Superior temporal gyrus (tissue), 1 donor: ENCODE results near the gene CSPG5.

ENCODE experiments used
- DNase-seq: peaks from one replicate; pipeline ENCODE4 v3.0.0-alpha.2; 2016; ENCODE audit errors: extremely low spot score

Gene CSPG5

DNA sequence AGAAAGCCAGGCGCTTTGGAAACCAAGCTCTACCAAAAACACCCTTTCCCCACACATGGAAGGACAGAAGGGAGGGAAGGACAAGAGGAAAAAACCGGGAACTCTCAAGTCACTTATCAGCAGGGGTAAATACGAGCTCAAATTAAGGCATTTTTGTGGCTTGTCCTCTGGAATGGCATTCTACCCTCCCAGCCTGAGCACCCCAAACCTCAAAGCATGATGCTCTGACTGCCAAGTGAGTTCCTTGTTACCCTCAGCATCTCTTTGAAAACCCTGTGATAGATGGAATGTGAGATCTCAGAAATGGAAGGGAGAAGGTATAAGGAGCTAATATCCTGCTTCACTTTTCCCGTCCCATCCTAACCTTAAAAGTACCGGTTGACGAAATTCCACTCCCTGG lies 8.1 kb upstream of the CSPG5 start:
- DNase-seq: no peak

DNA sequence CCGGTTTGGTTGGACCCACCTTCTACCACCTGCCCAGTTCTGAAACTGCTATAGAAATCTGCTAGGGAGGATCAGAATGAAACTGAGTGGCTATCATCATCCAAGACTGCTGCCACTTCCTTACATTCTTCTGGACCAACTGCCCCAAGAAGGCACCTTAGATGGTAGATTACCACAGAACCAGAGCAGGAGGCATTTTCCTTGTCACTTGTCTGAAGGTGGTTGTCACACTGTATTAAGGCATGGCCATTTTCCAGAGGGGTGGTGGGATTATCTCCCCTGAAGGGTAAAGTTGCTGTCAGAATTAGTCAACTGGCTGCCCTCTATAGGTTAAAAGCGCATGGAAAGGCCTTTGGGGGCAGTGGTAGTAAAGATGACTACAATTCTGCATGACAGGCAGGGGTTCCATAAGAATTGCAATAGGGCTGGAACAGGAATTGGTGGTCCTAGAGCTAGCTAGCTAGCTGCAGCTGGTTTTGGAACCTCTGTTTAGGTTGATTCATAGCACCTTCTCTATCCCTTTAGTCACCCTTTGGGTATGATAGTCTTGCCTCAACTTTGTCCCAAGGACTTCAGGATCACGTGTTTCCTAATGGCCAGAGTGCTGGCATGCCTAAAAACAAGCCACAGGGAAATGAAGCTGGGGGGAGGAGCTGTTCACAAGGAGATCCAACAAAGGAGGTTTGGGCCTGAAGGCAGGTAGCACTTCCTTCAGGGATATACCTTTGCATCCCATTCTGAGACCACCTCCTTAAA lies 4.8 kb upstream of the CSPG5 start:
- DNase-seq: no peak

DNA sequence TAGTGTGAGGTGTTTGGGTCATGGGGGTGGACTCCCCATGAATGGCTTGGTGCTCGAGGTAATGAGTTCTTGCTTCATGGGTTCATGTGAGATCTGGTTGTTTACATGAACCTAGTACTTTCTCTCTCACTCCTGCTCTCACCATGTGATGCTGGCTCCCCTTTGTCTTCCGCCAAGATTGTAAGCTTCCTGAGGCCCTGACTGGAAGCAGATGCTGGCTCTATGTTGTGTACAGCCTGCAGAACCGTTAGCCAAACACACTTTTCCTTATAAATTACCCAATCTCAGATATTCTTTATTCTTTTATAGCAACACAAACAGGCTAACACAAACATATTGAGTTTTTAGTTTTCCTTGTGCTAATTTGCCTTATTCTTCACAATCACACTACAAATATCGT lies 3.2 kb upstream of the CSPG5 start:
- no peak for DNase-seq

DNA sequence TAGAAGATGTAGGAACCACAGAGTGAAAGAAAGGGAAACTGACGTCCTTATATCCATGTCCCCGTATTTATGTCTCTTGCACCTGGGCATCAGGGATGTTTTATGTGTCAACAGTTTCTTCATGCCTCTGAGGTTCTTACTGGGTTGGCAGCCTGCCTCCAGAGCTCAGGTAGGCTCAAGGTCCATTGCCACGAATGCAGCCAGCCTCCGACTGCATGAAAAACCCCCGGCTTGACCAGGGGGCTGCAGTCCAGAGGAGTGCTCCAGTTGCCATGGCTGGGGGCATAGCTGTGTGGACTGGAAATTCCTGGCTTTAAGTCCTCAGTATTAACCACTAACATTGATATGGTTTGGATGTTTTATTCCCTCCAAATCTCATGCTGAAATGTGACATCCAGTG lies 2.8 kb upstream of the CSPG5 start:
- no peak for DNase-seq

DNA sequence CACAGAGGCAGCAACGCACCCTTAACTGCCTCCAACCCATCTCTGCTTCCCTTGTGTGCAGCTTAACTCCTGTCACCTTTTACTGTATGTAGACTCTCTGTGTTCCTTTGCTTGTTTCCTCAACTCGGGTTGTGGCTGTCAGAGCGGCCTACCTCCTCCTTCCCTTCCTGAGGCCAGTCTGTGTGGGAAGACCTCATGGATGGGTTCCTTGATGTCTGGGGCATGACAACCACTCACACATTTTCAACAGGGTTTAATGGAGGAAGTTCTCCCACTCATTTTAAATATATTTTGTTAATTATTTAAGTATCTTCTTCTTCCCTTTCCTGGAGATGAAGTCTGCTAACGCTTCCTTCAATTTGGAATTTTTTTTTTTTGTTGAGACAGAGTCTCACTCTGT lies 1.8 kb upstream of the CSPG5 start:
- no peak for DNase-seq

DNA sequence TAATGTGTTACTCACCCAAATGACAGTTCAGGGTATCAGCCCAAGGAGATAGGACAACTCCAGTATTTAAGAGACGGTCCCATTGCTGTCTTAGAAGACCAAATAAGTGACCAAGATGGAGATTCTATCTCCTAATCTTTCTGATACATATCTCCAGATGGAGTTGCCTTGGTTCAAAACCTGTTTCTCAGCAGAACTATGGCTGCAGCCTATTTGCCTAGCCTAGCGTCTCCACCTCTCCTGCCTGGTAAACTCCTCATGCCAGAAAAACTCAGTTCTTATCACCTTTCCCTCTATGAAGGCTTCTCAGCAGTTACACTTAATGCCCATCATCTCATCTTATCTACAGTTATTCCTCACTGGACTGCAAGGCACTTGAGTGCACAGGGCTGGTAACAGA lies 1.2 kb upstream of the CSPG5 start:
- no peak for DNase-seq

DNA sequence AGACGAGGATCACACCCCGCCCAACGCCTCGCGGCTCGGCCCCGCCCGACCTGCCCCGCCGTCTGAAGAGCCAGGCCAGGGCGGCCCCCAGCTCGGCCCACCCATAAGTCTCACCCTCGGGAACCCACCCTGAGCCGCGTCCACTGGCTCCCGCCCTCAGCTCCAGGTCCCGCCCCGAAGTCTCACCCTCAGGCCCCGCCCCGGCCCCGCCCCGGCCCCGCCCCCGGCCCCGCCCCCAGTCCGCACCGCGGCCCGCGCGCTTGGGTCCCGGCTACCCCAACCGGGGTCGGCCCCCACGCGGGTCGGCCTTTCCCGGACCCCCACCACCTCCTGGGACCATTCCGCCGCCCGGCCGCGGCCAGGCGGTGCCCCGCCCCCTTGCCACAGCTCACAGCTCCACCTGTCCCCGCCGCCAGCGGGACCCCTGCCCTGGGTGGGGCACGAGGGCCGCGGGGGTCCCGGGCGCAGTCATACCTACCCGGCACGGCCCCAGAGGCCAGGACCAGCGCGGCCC lies 489 bp downstream of the CSPG5 start:
- DNase-seq: no peak

DNA sequence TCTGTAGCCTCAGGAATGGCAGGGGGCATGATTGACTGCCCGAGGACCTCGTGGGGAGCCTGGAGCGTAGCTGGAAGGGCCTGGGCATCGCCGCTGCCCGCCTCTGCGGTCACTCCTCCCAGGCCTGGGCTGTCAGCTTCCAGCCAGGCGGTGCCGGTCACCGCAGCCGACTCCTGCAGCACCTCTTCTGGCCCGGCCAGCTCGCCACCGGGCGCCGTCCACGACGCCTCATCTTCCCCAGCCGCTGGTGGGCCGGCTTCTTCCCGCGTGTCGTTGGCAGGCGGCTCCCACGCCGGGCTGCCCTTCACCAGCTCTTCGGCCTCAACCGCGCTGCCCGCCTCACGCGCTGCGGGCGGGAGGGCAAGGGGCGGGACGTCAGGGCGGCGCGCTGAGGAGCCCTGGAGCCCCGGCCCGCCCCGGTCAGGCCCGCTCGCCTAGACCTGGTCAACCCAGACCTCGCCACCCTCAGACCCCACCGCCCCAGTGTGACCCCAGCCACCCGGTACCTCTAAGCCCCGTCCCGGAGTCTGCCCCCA lies 1.0 kb downstream of the CSPG5 start:
- no peak for DNase-seq

DNA sequence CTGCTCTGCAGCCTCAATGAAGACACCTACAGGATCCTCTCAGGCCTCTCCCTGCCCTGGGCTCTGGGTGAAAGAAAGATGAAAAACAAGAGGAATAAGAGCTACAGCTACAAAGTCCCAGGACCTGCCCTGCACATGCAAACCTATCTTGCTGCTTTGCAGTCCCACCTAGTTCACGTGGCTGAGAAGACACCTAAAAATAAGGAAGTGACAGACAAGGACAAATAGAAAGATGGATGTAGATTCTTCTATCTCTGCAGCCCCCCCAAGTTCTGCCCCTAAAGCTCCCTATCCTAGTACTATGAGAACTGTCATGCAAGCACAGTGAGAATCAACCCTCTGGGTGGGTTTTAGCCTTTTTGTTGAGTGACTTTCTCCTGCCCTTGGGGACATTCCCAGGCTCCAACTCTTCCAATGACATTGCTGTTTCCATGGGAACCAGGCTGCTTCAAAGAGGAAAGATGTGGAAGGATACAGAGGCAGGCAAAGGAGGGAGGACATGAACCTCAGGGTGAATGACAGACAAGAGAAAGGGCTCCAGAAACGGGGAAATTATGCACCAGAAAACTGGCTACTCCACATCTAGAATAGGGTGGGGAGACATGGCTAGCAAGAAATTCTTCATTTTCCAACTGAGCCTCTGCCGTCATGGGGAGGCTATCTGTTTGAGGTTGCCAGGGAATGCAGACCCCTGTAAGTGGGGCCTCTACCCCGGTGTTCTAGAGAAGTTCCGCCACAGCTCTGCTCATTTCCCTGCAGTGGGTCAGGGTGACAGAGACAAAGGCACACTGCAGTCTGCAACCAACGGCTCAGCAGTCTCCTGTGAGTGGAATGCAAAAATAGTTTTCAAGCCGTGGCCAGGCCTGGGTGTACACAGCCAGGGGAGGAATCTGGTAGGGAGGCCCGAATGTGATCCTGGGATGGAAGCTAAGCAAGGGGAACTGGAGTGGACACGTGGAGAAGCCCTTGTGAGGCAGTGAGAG lies 5.2 kb downstream of the CSPG5 start:
- DNase-seq: peak; percentile 53

DNA sequence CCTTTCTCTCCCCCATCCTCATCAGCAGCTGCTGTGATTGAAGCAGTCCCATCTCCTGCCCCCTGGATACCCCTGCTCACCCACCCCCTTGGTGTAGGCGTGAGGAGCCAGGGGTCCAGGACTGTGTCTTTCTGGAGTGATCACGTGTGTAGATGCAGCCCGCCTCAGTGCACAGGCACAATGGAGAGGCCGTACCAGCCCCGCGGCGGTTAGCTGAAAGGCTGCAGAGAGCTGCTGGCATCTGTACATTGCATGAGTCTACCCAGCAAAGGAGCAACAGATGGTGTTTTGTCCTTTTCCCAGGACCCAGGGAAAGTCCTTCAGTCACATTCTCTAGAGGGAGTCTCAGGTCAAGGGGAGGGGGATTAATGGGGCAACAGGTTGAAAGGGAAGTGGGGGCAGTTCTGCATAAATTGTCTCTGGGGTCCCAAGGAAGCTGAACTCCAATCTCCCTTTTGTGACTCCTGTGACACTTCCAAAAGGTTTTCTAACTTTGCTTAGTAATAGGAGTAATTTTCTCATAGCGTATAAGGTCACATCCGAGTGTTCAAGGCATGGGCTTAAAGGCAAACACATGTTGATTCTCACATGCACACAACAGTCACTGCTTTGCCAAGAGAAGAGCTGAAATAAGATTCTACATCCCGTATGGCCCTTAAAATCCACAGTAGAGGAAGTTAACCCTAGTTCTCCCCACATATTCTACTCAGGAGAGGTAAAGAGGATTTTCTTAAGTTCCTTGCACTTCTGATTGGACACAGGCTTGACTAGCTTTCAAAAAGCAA lies 7.1 kb downstream of the CSPG5 start:
- peak; percentile 58 for DNase-seq

DNA sequence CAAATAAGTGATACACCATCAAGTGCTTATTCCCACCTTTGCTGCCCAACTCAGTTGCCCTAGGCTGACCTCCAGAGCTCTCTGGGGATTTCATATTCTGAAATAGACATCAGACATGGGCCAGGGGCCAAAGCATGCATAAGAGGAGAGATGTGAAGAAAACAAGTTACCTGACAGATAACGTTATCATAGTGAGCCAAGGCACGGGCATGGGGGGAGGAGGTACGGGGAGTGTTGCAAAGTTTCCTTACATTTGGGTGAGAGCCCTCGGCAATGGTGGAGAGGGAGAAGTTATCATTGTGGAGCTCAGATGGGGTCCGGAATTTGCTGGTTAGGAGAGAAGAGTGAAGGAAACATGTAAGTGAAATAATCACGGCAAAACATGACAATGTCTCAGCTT lies 9.8 kb downstream of the CSPG5 start:
- DNase-seq: no peak

DNA sequence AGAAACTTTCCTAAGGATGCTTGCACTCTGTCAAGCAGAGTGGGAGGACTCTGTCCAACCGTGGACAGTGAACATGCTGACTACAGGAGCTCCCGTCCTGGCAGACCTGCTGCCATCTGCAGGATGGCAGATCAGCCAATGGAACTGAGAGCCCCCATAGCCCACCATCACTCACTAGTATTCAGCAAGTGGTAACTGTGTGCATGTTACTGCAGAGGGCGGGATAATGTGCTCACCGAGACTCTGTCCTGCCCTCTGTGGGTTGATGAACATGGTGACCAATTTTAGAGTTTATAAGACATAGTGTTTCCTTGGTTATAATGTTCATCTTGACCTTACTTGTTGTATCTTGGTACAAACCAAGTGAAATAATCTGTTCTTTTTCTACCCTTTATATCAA lies 11.5 kb downstream of the CSPG5 start:
- no peak for DNase-seq

DNA sequence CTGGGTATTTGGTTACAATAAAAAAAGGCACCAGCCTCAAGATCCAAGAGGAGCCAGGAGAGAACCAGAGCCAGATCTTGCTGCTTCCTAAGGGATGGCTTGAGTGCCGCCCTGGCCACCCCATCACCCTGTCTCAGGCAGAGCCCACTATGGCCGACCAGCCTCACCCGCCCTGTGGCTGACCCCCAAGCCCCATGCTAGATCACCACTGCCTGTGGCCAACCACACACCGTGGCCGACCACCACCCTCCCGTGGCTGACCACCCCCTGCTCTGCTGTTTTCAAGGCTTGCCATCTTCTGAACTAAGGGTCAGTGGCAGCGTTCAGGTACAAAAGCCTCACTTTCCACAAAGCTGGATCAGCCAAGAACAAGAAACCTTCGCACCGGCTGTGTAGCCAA lies 12.0 kb downstream of the CSPG5 start:
- DNase-seq: no peak

DNA sequence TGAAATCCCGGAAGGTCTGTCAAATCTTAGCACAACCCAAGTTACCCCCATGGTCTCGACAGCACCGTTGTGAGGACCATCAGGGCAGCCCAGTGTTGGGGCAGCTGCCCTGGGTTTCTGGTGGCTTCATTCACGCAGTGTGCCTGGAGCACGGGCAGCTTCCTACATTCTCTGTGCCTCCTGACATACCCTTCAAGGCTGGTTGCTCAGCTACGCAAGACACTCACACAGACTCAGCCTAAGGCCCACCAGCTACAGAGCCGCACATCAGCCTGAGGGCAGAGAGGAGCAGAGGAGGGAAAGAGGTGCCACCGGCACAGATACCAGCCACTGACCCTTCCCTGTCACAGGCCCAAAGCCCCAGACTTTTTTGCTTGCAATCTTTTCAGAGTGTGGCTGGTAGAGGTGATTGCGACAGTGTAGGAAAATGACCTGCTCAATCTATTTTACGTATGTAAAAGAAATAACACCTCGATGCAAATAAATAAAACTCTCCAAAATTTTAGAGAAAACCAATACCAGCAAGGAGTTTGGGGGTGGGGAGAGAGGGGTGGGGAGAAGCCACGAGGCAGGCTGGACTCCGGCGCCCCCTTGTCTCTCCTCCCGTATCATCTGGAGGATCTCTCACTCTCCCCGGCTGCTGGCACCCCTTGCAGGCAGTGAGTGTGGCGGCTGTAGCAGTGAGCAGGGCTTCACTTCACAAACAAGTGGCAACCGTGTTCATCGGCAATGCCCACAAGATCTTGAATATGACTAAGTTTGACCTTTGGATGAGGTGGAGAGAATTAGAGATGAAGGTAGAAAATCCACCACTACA lies 12.7 kb downstream of the CSPG5 start:
- DNase-seq: no peak

DNA sequence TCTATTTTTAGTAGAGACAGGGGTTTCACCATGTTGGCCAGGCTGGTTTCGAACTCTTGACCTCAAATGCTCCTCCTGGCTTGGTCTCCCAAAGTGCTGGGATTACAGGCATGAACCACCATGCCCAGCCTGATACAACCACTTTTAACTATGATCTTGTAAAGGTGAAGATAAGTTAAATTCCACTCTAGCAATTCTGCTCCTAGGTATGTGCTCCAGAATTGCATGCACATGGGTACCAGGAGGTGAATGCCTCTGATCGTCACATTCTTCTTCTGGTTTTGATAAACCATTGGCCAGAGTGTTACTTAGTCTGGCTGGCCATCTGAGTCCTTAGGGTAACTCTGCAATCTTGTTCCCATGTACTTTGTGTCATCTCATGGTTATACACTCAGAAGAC lies 22.3 kb downstream of the CSPG5 start:
- DNase-seq: no peak

DNA sequence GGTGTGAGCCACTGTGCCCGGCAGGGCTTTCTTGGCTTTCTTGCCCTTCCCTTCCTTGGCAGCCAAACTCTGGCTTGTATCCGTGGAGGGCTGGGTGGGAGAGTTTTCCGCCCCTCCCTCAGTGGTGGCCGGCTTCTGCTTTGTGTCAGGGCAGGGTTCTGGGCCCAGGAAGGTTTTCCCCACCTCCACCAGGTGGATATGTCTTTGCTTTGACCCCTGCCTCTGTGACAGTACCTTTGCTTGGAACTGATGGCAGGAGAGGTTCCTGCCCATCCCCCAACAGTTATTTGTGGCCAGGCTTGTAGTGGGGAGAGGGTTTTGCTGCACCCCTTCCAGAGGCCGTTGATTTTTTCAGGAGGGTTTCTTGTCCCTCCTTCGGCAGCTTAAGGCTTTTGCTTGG lies 24.3 kb downstream of the CSPG5 start:
- DNase-seq: no peak

DNA sequence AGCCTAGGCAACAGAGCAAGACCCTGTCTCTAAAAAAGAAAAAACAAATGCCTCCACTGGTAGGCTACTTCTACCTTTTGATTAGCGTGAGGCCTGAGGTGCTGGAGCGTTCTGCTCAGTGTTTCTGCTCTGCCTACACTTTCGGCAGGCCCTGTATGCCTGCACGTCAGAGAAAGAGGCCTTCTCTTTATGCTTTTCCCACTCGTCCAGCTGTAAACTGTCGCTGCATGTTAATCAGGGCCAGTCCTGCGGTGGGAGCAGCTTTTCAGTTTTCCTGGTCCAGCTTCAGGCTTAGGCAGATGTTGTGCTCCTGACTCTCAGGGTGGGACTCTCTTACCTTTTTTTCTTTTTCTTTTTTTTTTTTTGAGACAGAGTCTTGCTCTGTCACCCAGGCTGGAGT lies 25.3 kb downstream of the CSPG5 start:
- no peak for DNase-seq

DNA sequence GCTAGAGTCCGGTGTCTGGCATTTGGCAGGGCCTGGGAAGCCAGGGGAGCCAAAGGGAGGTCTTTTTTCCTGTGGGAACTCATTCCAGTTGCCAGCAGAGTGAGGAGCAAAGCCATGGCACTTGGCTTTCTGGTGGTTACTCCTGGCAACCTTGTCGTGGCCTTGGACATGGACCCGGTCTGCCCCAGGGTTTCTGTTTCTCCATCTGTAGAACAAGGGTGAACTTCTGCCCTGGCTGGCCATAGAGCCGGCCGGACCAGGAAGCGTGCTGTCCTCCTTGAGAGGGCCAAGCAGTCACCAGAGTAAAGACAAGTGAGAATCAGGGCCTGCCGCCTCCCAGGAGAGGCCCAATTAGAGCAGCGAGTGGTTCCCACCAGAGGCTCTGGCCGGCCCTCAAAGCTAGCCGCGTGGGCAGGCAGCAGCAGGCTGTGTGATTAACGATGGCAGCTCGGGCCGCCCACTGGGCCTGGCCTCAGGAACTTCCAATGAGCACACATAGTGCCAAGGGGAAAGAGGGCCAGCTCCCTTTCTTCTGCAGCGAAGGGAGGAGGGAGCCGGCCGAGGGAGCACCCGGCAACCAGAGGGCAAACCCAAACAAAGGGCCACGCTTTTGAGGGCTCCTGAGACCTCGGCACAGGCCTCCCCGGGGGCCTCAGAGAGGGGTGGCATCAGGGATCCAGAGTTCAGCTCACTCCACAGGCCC lies 36.0 kb downstream of the CSPG5 start:
- DNase-seq: peak; percentile 19

DNA sequence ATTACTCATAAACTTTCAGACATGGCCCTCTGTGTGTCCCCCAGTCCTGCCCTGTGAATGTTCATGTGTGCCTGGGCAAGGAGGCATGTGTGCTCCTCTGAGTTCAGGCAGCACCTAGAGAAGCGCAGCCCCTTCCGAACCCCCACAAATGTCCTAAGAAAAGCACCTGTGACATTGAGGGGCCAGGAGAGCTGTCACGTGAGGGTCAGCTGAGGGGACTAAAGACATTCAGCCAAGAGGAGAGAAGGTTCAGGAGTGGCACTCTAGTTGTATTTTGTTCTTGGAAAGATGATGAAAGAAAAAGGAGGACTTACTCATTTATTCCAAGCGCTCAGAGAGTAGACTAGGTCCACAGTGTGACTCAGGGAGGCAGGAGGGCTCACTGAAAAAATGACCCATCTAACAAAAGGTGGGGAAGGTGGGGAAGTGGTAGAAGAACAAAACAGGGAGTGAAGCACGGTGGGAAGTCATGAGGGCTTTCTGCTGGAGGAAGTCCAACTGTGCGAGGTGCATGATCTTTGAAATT lies 37.0 kb downstream of the CSPG5 start:
- no peak for DNase-seq

DNA sequence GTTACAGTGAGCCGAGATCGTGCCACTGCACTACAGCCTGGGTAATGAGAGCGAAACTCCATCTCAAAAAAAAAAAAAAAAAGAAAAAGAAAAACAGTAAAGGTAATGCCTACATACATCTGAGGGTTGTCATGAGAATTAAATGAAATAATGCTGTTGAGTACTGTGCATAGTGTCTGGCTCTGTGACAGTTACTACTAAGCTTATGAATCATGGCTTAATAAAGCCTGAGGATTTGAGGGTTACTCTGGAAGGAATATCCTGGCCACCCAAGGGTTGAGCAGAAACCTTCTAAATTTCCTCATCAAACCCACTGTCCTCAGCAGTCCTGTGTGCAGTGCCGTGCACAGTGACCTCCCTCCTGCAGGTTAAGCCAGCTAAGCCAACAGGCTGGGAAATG lies 38.4 kb downstream of the CSPG5 start:
- no peak for DNase-seq
